A549 treated with Hydrocortisone at 1 μM for 4 hours (cell line): ENCODE data around the gene KLRC3. TPM values are rescaled to one million over a fixed set of nuclear protein-coding genes. Genes with fewer than 3 reads are reported as not detected.

Experiments
- total RNA-seq: library from RNA; stranded (reverse); fragments of 200-300 nt; extraction: Qiagen RNA extraction; gene quantifications from 5 replicates; pipeline ENCODE4 v1.2.3, GENCODE V29; 2022

The KLRC3 gene
- total RNA-seq: 0.16 to 0.24 TPM (median 0.17 TPM) in 3 of 5 replicates, not detected in the others

GRCh38 chr12:10420334-10420733 lies at the start of gene KLRC3:
Gene KLRC3, minus strand, starts transcription at chr12:10420595. Its CDS starts 45 bp downstream, at chr12:10420550.

GRCh38 chr12:10453156-10453555 lies 32.8 kb upstream of the KLRC3 start, which contains the start of gene KLRC1:
Gene KLRC1, minus strand, starts transcription at chr12:10453377. Its CDS starts 2,221 bp downstream, at chr12:10451156.

GRCh38 chr12:10435816-10436215 lies 15.4 kb upstream of the KLRC3 start, which contains the start of gene KLRC2:
Gene KLRC2, minus strand, starts transcription at chr12:10436010. Its CDS starts 24 bp downstream, at chr12:10435986.

GRCh38 chr12:10409392-10409791 lies 11.0 kb downstream of the KLRC3 start, which contains the start of gene KLRC4:
Gene KLRC4, minus strand, starts transcription at chr12:10409757. Its CDS starts 182 bp downstream, at chr12:10409575.

DNA sequence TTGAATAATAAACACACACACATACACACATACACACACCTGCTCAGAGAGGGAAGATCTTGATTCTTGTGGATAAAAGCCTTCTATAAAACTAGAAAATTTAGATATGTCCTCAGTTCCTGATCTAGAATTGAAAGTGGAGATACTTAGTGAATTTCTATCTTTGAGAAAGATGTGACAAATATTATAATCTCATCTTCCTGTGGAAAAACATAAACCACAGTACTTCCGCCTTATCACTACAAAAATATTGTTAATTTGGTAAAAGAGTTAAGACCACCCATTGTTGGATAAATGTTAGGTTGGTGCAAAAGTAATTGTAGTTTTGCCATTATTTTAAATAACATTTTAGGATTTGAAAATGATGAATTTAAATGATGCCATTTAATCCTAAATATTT lies 30.5 kb downstream of the KLRC3 start, which contains the start of gene KLRK1:
Gene KLRK1, minus strand, starts transcription at position 138 of the 400 bp plus-strand sequence. CDS start 1,231 bp downstream, outside the sequence.

Other genes starting within 250 kb of the KLRC3 start
- 0.73 to 1.9 TPM (median 1.1 TPM) in 5 replicates for gene OLR1, start 248.5 kb downstream of the KLRC3 start, total RNA-seq
- gene TMEM52B, start 241.6 kb downstream of the KLRC3 start, total RNA-seq: 0.06 to 0.28 TPM (median 0.22 TPM) in 5 replicates
- 31.7 to 40.9 TPM (median 39.1 TPM) in 5 replicates for gene GABARAPL1, start 207.7 kb downstream of the KLRC3 start, total RNA-seq
- gene KLRD1, start 112.7 kb downstream of the KLRC3 start, total RNA-seq: not detected in 5 replicates
- 0.08 TPM in 1 of 5 replicates, not detected in the others for gene KLRK1, start 30.6 kb downstream of the KLRC3 start, total RNA-seq
- gene KLRC4, start 10.8 kb downstream of the KLRC3 start, total RNA-seq: not detected in 5 replicates
- gene KLRC2, start 15.4 kb upstream of the KLRC3 start, total RNA-seq: 1.4 to 2.2 TPM (median 1.7 TPM) in 5 replicates
- not detected in 5 replicates for gene KLRC1, start 32.8 kb upstream of the KLRC3 start, total RNA-seq
- 0.43 to 0.97 TPM (median 0.52 TPM) in 5 replicates for gene EIF2S3B, start 85.3 kb upstream of the KLRC3 start, total RNA-seq
- gene MAGOHB, start 193.0 kb upstream of the KLRC3 start, total RNA-seq: 45.9 to 55.4 TPM (median 48.7 TPM) in 5 replicates